ENCODE data around the gene KRTAP10-4. TPM values are rescaled to one million over a fixed set of nuclear protein-coding genes. Genes with fewer than 3 reads are reported as not detected.

KRTAP10-4 gene
- total RNA-seq, 1 experiment from 2014 or later: not detected

DNA sequence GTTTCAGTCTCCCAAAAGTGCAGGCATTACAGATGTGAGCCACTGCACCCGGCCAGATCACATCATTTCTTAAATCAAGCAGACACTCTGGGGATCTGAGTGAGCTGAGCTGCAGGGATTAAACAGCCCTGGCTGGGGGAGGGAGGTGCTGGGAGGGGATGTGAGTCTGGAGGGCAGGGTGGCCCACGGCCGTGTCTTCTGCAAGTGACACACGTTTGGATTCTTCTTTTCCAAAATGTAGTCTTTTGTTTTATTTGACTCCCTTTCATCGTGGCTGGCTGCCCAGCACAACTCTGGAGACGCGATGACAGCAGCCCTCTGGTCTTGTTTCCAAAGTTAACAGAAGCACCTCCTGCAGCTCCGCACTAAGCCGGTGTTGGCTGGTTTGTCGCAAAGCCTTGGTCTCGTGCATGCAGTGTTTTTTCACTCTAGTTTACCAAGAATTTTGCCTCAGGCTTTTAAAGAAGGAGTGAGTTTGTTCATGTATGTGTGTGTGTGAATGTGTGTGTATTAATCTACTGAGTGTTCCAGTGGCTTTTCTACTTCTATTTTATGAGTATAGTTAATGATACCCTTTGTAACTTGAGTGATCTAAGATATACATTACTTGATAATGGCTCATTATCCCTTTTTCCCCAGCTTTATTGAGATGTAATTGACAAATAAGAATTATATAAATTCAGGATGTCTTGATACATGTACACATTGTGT, 9.7 kb downstream of the KRTAP10-4 start:
- no peak overlapping the region for H2AFZ ChIP-seq (ENCODE audit: low read depth, low read length, poor library complexity, severe bottlenecking)
- ChIA-PET POLR2A (no interaction called here), RAD21 (ENCODE audit: low non-redundant PET in 1 of 2, low total read pairs in 2 of 2, uncharacterized antibody in 2 of 2, unreplicated experiment in 2 of 2) (no interaction called here), CTCF (no interaction called here)
- H3K9me3 ChIP-seq (ENCODE audit: control insufficient read depth in 1 of 2, insufficient read depth in 1 of 2, low read depth in 1 of 2, low read length in 2 of 2): no peaks in the 10 kb centered on the region
- H3K27ac ChIP-seq (ENCODE audit: low read depth, low read length): no peak overlapping the region
- no peaks in the 10 kb centered on the region for H3K4me1 ChIP-seq (ENCODE audit: control insufficient read depth in 1 of 2, insufficient read depth in 2 of 2, low read length in 2 of 2)
- no peak overlapping the region for H3K4me2 ChIP-seq (ENCODE audit: low read length)
- TF ChIP-seq EZH2 (IDR thresholded peaks at IDR 0.05) (no peak), TCF7L2 (IDR thresholded peaks at IDR 0.05; ENCODE audit: borderline replicate concordance, extremely low read depth, insufficient read depth, insufficient read length) (no peak), ZFX (IDR thresholded peaks at IDR 0.05) (no peak), ELF1 (IDR thresholded peaks at IDR 0.05; ENCODE audit: borderline replicate concordance, low read depth) (no peak), JUND (IDR thresholded peaks at IDR 0.05) (no peak), POLR2AphosphoS5 (IDR thresholded peaks at IDR 0.05; ENCODE audit: low read depth, low read length) (no peak), ZNF274 (IDR thresholded peaks at IDR 0.05; ENCODE audit: low read depth, low read length) (no peak)
- TF ChIP-seq, protein P1, sequence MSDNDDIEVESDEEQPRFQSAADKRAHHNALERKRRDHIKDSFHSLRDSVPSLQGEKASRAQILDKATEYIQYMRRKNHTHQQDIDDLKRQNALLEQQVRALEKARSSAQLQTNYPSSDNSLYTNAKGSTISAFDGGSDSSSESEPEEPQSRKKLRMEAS (IDR thresholded peaks at IDR 0.05): no peak
- TF ChIP-seq, protein P2, sequence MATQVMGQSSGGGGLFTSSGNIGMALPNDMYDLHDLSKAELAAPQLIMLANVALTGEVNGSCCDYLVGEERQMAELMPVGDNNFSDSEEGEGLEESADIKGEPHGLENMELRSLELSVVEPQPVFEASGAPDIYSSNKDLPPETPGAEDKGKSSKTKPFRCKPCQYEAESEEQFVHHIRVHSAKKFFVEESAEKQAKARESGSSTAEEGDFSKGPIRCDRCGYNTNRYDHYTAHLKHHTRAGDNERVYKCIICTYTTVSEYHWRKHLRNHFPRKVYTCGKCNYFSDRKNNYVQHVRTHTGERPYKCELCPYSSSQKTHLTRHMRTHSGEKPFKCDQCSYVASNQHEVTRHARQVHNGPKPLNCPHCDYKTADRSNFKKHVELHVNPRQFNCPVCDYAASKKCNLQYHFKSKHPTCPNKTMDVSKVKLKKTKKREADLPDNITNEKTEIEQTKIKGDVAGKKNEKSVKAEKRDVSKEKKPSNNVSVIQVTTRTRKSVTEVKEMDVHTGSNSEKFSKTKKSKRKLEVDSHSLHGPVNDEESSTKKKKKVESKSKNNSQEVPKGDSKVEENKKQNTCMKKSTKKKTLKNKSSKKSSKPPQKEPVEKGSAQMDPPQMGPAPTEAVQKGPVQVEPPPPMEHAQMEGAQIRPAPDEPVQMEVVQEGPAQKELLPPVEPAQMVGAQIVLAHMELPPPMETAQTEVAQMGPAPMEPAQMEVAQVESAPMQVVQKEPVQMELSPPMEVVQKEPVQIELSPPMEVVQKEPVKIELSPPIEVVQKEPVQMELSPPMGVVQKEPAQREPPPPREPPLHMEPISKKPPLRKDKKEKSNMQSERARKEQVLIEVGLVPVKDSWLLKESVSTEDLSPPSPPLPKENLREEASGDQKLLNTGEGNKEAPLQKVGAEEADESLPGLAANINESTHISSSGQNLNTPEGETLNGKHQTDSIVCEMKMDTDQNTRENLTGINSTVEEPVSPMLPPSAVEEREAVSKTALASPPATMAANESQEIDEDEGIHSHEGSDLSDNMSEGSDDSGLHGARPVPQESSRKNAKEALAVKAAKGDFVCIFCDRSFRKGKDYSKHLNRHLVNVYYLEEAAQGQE (IDR thresholded peaks at IDR 0.05; ENCODE audit: low read depth): no peak
- TF ChIP-seq, protein P3, sequence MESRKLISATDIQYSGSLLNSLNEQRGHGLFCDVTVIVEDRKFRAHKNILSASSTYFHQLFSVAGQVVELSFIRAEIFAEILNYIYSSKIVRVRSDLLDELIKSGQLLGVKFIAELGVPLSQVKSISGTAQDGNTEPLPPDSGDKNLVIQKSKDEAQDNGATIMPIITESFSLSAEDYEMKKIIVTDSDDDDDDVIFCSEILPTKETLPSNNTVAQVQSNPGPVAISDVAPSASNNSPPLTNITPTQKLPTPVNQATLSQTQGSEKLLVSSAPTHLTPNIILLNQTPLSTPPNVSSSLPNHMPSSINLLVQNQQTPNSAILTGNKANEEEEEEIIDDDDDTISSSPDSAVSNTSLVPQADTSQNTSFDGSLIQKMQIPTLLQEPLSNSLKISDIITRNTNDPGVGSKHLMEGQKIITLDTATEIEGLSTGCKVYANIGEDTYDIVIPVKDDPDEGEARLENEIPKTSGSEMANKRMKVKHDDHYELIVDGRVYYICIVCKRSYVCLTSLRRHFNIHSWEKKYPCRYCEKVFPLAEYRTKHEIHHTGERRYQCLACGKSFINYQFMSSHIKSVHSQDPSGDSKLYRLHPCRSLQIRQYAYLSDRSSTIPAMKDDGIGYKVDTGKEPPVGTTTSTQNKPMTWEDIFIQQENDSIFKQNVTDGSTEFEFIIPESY (IDR thresholded peaks at IDR 0.05; ENCODE audit: extremely low read depth, insufficient replicate concordance, low read length): no peak
- H4K20me1 ChIP-seq (ENCODE audit: insufficient read depth): no peaks in the 10 kb centered on the region
- H3K9me2 ChIP-seq (ENCODE audit: insufficient read depth): no peaks in the 10 kb centered on the region
- peaks cover 25% of the 10 kb centered on the region for H3K27me3 ChIP-seq (ENCODE audit: insufficient read depth, low read length)
- BruUV-seq (replicated peaks): no TSS peak
- no peaks in the 10 kb centered on the region for H3K79me2 ChIP-seq (ENCODE audit: insufficient read depth, low read length)
- DNase-seq (ENCODE audit: low read depth, low spot score) (no peak), ATAC-seq (no peak)
- H3K4me3 ChIP-seq (replicated peaks in 1 of 2; ENCODE audit: low read depth in 1 of 2, low read length in 2 of 2): no peak overlapping the region
- intact Hi-C loops (cut with micrococcal nuclease): no loop called here
- H3K36me3 ChIP-seq (ENCODE audit: control insufficient read depth in 1 of 2, insufficient read depth in 2 of 2, low read length in 2 of 2): no peaks in the 10 kb centered on the region
- H3K9ac ChIP-seq (ENCODE audit: low read length): no peak overlapping the region
